ENCODE results near the gene CFAP20DC.

Gene CFAP20DC

DNA sequence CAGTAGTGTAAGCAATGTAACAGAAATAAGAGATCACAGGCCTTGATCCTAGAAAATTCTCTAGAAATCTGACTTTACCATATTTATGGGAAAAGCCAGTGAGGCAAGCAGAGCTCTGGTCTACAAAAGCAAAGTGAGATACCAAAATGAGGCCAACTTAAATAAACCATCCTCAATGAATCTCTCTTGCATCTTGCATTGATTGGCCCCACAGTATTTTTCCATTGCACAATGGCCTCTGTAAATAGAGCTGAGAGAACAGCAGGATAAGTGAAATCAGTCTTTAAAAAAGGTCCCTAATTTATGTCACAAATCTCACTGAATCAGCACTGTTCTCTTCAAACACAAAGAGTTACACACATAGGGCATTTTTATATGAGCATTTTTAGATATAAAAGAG, 8.9 kb downstream of the CFAP20DC start:
- H3K9me3 ChIP-seq (ENCODE audit: insufficient read depth, low read length) = no peaks in the 10 kb centered on the region
- no peak overlapping the region for H3K27ac ChIP-seq (ENCODE audit: low read length)
- no peaks in the 10 kb centered on the region for H3K36me3 ChIP-seq (replicated peaks; ENCODE audit: low read depth, low read length)
- no peaks in the 10 kb centered on the region for H4K20me1 ChIP-seq (ENCODE audit: insufficient read depth, low read length)
- no peaks in the 10 kb centered on the region for H3K79me2 ChIP-seq (ENCODE audit: low read length)
- H3K27me3 ChIP-seq (ENCODE audit: low read depth, low read length) = peaks cover 33% of the 10 kb centered on the region
- TF ChIP-seq, protein P1, sequence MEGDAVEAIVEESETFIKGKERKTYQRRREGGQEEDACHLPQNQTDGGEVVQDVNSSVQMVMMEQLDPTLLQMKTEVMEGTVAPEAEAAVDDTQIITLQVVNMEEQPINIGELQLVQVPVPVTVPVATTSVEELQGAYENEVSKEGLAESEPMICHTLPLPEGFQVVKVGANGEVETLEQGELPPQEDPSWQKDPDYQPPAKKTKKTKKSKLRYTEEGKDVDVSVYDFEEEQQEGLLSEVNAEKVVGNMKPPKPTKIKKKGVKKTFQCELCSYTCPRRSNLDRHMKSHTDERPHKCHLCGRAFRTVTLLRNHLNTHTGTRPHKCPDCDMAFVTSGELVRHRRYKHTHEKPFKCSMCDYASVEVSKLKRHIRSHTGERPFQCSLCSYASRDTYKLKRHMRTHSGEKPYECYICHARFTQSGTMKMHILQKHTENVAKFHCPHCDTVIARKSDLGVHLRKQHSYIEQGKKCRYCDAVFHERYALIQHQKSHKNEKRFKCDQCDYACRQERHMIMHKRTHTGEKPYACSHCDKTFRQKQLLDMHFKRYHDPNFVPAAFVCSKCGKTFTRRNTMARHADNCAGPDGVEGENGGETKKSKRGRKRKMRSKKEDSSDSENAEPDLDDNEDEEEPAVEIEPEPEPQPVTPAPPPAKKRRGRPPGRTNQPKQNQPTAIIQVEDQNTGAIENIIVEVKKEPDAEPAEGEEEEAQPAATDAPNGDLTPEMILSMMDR (IDR thresholded peaks at IDR 0.05; ENCODE audit: low read depth, low read length) = no peak
- TF ChIP-seq EZH2phosphoT487 (IDR thresholded peaks at IDR 0.05; ENCODE audit: low read depth) = no peak
- H3K4me3 ChIP-seq (ENCODE audit: low read length) = no peak overlapping the region
- H3K4me2 ChIP-seq (ENCODE audit: low read length) = no peak overlapping the region
- H2AFZ ChIP-seq (ENCODE audit: low read depth, low read length) = no peak overlapping the region
- no peak overlapping the region for H3K9ac ChIP-seq (ENCODE audit: low read length)
- no peaks in the 10 kb centered on the region for H3K4me1 ChIP-seq (ENCODE audit: low read length)

DNA sequence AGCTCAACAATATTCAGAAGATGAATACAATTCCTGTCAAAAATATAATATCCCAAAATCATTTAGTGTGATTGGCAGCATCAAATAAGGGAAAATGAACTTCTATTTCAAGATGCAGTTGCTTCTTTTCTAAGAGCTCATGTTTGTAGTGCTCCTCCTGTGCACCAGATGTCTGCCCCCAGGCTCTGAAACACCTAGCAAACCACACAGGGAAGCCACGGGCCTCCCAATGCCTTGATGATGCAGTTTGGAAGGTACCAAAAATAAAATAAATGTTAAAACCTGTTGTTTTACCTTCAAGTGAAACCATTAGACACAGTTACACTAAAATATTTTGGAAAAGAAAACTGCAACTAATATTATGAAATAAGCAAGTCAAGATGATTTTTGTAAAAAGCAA, 22.2 kb downstream of the CFAP20DC start:
- no peak overlapping the region for H3K4me2 ChIP-seq (ENCODE audit: low read length)
- TF ChIP-seq EZH2phosphoT487 (IDR thresholded peaks at IDR 0.05; ENCODE audit: low read depth) = no peak
- TF ChIP-seq, protein P1 (IDR thresholded peaks at IDR 0.05; ENCODE audit: low read depth, low read length) = no peak
- no peak overlapping the region for H3K27ac ChIP-seq (ENCODE audit: low read length)
- no peak overlapping the region for H3K9ac ChIP-seq (ENCODE audit: low read length)
- no peaks in the 10 kb centered on the region for H4K20me1 ChIP-seq (ENCODE audit: insufficient read depth, low read length)
- no peaks in the 10 kb centered on the region for H3K36me3 ChIP-seq (replicated peaks; ENCODE audit: low read depth, low read length)
- H3K27me3 ChIP-seq (ENCODE audit: low read depth, low read length) = peaks cover 7% of the 10 kb centered on the region; the same call in 1 of the 2 replicates
- H3K9me3 ChIP-seq (ENCODE audit: insufficient read depth, low read length) = no peaks in the 10 kb centered on the region
- no peaks in the 10 kb centered on the region for H3K79me2 ChIP-seq (ENCODE audit: low read length)
- no peak overlapping the region for H3K4me3 ChIP-seq (ENCODE audit: low read length)
- H2AFZ ChIP-seq (ENCODE audit: low read depth, low read length) = no peak overlapping the region
- no peaks in the 10 kb centered on the region for H3K4me1 ChIP-seq (ENCODE audit: low read length)

DNA sequence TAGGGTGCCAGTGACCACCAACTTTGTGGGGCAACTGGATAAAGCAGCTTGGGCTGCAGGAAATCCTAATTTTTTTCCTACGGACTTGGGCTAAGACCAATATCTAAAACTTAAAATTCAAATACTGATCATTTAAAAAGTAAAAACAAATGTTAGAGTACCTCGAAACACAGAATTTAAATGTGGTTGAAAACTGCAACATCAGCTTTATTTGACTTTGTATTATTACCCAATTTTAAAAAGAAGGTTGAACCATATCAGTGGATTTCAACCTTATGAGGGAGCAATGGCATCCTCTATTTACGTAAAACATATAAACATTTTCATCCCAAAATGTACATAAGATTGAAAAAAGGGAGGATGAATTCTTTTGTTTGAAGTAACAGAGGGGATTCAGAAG, 26.2 kb downstream of the CFAP20DC start:
- Histone ChIP-seq H3K27me3 (ENCODE audit: low read depth, low read length) (peaks cover 24% of the 10 kb centered on the region), H3K4me1 (ENCODE audit: low read length) (no peaks in the 10 kb centered on the region), H3K27ac (ENCODE audit: low read length) (no peak overlapping the region), H3K79me2 (ENCODE audit: low read length) (no peaks in the 10 kb centered on the region), H2AFZ (ENCODE audit: low read depth, low read length) (no peak overlapping the region), H3K4me3 (ENCODE audit: low read length) (no peak overlapping the region), H3K4me2 (ENCODE audit: low read length) (no peak overlapping the region), H3K36me3 (replicated peaks; ENCODE audit: low read depth, low read length) (no peaks in the 10 kb centered on the region), H3K9ac (ENCODE audit: low read length) (no peak overlapping the region), H4K20me1 (ENCODE audit: insufficient read depth, low read length) (no peaks in the 10 kb centered on the region), H3K9me3 (ENCODE audit: insufficient read depth, low read length) (no peaks in the 10 kb centered on the region)
- TF ChIP-seq, protein P1 (IDR thresholded peaks at IDR 0.05; ENCODE audit: low read depth, low read length) = no peak
- TF ChIP-seq EZH2phosphoT487 (IDR thresholded peaks at IDR 0.05; ENCODE audit: low read depth) = no peak

DNA sequence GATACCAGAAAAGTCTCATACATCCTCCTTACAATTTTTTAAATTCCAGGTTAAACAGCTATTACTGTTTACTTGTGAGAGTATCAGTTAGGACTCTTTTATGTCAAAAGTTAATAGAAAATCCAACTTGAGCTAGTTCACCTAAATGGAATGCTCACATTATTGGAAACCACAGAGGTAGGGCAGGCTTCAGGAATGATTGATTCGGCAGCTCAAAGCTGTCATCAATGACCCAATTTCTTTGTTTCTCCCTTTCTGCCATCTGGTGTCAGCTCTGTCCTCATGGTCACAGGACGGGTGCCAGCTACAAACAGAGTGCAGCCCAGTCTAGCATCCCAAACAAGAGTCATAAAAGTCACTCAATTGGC, 32.2 kb downstream of the CFAP20DC start:
- Histone ChIP-seq H3K9ac (ENCODE audit: low read length) (no peak overlapping the region), H3K27ac (ENCODE audit: low read length) (no peak overlapping the region), H4K20me1 (ENCODE audit: insufficient read depth, low read length) (no peaks in the 10 kb centered on the region), H2AFZ (ENCODE audit: low read depth, low read length) (no peak overlapping the region), H3K36me3 (replicated peaks; ENCODE audit: low read depth, low read length) (no peaks in the 10 kb centered on the region), H3K9me3 (ENCODE audit: insufficient read depth, low read length) (no peaks in the 10 kb centered on the region), H3K4me1 (ENCODE audit: low read length) (no peaks in the 10 kb centered on the region), H3K4me2 (ENCODE audit: low read length) (no peak overlapping the region), H3K4me3 (ENCODE audit: low read length) (no peak overlapping the region), H3K79me2 (ENCODE audit: low read length) (no peaks in the 10 kb centered on the region), H3K27me3 (ENCODE audit: low read depth, low read length) (peaks cover 45% of the 10 kb centered on the region)
- TF ChIP-seq EZH2phosphoT487 (IDR thresholded peaks at IDR 0.05; ENCODE audit: low read depth) = no peak
- TF ChIP-seq, protein P1 (IDR thresholded peaks at IDR 0.05; ENCODE audit: low read depth, low read length) = no peak

Measured in OCI-LY3 (cell line).